ENCODE results near the gene GPC6. TPM values are rescaled to one million over a fixed set of nuclear protein-coding genes. Genes with fewer than 3 reads are reported as not detected.

GPC6 gene
- total and polyA plus RNA-seq, 9 of the 15 experiments (the other 6 are each of a cell fraction or from before 2014, with no cell fraction given): under 0.01 to 0.20 (median 0.01) TPM; not detected in 4

DNA sequence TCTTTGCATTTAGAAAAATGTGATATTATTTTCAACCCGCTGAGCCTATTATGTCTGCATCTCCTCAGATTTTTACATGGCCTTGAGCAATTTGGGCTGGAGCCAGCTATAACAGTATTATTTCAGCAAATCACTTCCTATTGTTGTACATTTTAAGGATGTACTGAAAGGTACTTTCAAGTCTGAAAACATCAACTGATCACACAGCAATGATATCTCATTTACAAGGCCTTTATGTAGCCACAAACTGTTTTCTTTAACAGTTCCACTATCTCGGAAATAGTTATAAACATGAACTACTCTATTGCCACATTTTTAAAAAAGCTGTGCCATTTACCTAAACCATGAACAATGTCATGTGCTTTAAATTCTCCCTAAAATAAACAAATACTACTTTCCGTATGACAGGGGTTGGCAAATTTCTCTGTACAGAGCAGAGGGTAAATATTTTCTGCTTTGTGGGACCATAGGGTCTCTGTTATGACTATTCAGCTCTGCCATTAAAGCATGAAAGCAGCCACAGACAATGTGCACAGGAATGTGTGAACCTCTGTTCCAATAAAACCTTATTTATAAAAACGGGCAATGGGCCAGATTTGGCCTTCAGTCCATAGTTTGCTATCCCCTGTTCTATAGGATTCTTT is 560.4 kb downstream of the GPC6 start:
- ChIA-PET POLR2A (no interaction called here), CTCF (ENCODE audit: low intra/inter-chr PET ratio) (no interaction called here)
- no TSS peak for BruUV-seq (replicated peaks)
- Histone ChIP-seq H3K27me3 (ENCODE audit: control insufficient read depth in 2 of 2, insufficient read depth in 2 of 2, low read length in 2 of 2) (no peaks in the 10 kb centered on the region), H3K4me2 (ENCODE audit: insufficient read depth, low read length) (no peak overlapping the region), H3K36me3 (ENCODE audit: control insufficient read depth, insufficient read depth, low read length) (no peaks in the 10 kb centered on the region), H3K9ac (ENCODE audit: insufficient read depth in 1 of 2, low read depth in 2 of 2, low read length in 2 of 2) (no peak overlapping the region), H3K9me1 (ENCODE audit: control insufficient read depth, insufficient read depth, low read length) (no peaks in the 10 kb centered on the region), H4K20me1 (replicated peaks; ENCODE audit: control insufficient read depth, insufficient read depth, low read length) (no peaks in the 10 kb centered on the region), H3K4me1 (replicated peaks in 1 of 2; ENCODE audit: control insufficient read depth in 2 of 2, insufficient read depth in 2 of 2, low read length in 2 of 2) (no peaks in the 10 kb centered on the region), H3K79me2 (ENCODE audit: control insufficient read depth, insufficient read depth, low read length) (no peaks in the 10 kb centered on the region), H3K9me3 (replicated peaks; ENCODE audit: control insufficient read depth, insufficient read depth, low read depth, low read length) (no peaks in the 10 kb centered on the region; the same call in 1 of the 2 replicates), H3K4me3 (no peak overlapping the region), H2AFZ (ENCODE audit: low read depth, low read length) (no peak overlapping the region), H3K27ac (ENCODE audit: extremely low read depth, low read depth, low read length) (no peak overlapping the region)
- in situ Hi-C loops (cut with MboI): no loop called here
- FAIRE-seq (no peak), DNase-seq (ENCODE audit: extremely low read depth in 1 of 4, low spot score in 3 of 4) (no peak), ATAC-seq (no peak)
- intact Hi-C loops (cut with micrococcal nuclease): no loop called here
- 0% methylated on average over 4 of the region's 4 CpGs for WGBS (ENCODE audit: insufficient coverage, low coverage, missing lambda C conversion rate)
- TF ChIP-seq BRF1 (IDR thresholded peaks at IDR 0.05; ENCODE audit: borderline replicate concordance, extremely low read depth, insufficient read length) (no peak), KDM5B (IDR thresholded peaks at IDR 0.05; ENCODE audit: insufficient replicate concordance, low read depth, low read length) (no peak), ZNF253 (CRISPR knock-in tag; conservative IDR thresholded peaks at IDR 0.05) (no peak), TRIM24 (IDR thresholded peaks at IDR 0.05) (no peak), DIDO1 (tag; IDR thresholded peaks at IDR 0.05; ENCODE audit: low read depth) (no peak), YY1 (IDR thresholded peaks at IDR 0.05; ENCODE audit: borderline replicate concordance in 1 of 3, control insufficient read depth in 1 of 3, extremely low read depth in 1 of 3, insufficient read depth in 3 of 3, insufficient read length in 1 of 3, insufficient replicate concordance in 2 of 3, low read depth in 1 of 3, low read length in 2 of 3) (no peak), POLR3G (IDR thresholded peaks at IDR 0.05; ENCODE audit: extremely low read depth, insufficient read length, insufficient replicate concordance) (no peak), CTBP1 (IDR thresholded peaks at IDR 0.05; ENCODE audit: borderline replicate concordance) (no peak), ZNF780A (CRISPR knock-in tag; IDR thresholded peaks at IDR 0.05) (no peak)
- TF ChIP-seq, protein P1, sequence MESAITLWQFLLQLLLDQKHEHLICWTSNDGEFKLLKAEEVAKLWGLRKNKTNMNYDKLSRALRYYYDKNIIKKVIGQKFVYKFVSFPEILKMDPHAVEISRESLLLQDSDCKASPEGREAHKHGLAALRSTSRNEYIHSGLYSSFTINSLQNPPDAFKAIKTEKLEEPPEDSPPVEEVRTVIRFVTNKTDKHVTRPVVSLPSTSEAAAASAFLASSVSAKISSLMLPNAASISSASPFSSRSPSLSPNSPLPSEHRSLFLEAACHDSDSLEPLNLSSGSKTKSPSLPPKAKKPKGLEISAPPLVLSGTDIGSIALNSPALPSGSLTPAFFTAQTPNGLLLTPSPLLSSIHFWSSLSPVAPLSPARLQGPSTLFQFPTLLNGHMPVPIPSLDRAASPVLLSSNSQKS (CRISPR knock-in tag; IDR thresholded peaks at IDR 0.05): no peak
- TF ChIP-seq, protein P2, sequence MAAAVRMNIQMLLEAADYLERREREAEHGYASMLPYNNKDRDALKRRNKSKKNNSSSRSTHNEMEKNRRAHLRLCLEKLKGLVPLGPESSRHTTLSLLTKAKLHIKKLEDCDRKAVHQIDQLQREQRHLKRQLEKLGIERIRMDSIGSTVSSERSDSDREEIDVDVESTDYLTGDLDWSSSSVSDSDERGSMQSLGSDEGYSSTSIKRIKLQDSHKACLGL (CRISPR knock-in tag; IDR thresholded peaks at IDR 0.05; ENCODE audit: borderline replicate concordance, poor library complexity, severe bottlenecking): no peak
- TF ChIP-seq, protein P3, sequence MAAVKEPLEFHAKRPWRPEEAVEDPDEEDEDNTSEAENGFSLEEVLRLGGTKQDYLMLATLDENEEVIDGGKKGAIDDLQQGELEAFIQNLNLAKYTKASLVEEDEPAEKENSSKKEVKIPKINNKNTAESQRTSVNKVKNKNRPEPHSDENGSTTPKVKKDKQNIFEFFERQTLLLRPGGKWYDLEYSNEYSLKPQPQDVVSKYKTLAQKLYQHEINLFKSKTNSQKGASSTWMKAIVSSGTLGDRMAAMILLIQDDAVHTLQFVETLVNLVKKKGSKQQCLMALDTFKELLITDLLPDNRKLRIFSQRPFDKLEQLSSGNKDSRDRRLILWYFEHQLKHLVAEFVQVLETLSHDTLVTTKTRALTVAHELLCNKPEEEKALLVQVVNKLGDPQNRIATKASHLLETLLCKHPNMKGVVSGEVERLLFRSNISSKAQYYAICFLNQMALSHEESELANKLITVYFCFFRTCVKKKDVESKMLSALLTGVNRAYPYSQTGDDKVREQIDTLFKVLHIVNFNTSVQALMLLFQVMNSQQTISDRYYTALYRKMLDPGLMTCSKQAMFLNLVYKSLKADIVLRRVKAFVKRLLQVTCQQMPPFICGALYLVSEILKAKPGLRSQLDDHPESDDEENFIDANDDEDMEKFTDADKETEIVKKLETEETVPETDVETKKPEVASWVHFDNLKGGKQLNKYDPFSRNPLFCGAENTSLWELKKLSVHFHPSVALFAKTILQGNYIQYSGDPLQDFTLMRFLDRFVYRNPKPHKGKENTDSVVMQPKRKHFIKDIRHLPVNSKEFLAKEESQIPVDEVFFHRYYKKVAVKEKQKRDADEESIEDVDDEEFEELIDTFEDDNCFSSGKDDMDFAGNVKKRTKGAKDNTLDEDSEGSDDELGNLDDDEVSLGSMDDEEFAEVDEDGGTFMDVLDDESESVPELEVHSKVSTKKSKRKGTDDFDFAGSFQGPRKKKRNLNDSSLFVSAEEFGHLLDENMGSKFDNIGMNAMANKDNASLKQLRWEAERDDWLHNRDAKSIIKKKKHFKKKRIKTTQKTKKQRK (IDR thresholded peaks at IDR 0.05; ENCODE audit: borderline replicate concordance, low read depth, low read length): no peak
- TF ChIP-seq, protein P4, sequence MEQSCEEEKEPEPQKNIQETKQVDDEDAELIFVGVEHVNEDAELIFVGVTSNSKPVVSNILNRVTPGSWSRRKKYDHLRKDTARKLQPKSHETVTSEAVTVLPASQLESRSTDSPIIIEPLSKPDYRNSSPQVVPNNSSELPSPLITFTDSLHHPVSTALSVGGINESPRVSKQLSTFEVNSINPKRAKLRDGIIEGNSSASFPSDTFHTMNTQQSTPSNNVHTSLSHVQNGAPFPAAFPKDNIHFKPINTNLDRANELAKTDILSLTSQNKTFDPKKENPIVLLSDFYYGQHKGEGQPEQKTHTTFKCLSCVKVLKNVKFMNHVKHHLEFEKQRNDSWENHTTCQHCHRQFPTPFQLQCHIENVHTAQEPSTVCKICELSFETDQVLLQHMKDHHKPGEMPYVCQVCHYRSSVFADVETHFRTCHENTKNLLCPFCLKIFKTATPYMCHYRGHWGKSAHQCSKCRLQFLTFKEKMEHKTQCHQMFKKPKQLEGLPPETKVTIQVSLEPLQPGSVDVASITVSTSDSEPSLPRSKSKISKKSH (CRISPR knock-in tag; IDR thresholded peaks at IDR 0.05): no peak
